Left colon (tissue), 2 donors: ENCODE data around the gene ATXN1. TPM values are rescaled to one million over a fixed set of nuclear protein-coding genes. Genes with fewer than 3 reads are reported as not detected.
"Not testable (repeated sequence)": the region's sequence is repeated elsewhere in the genome, so short reads cannot be mapped to it uniquely, and the experiment has no call there.

Experiments used
- ATAC-seq: fragments of 200-7000 bp; cut with Tn5 transposase; one replicate; pipeline ENCODE4 v1.9.1; 2020; ENCODE audit warnings: mild to moderate bottlenecking, moderate library complexity
- DNase-seq, 2 donors: peaks; one replicate each; pipeline ENCODE4 v3.0.0-alpha.2; 2020
- intact Hi-C, 2 donors: fragments of 100-400 bp; cut with DNase I in 1 of 2; cut with micrococcal nuclease in 1 of 2; formaldehyde crosslinking; loops; one replicate each; pipeline versions ENCODE4 v1.11.2 to v1.14.0; 2022; cut with DNase I, micrococcal nuclease
- total RNA-seq, 2 donors: library from RNA; stranded (reverse); fragmentation: NEBNext Ultra II Directional; extraction: Animal tissue kit (Norgen Biotek cat#: 25700); gene quantifications; one replicate each; pipeline ENCODE4 v1.2.1, GENCODE V29; 2021
- donor health status: DM: no; HTN: no; CAD: no.
- donor health status: DM: yes; HTN: yes; CAD: no.

Gene ATXN1
- total RNA-seq, 2 donors from 2014 or later: 26.9 to 55.1 TPM

- DNase-seq: no peak
- ATAC-seq: no peak
- intact Hi-C loops: no loop called here
Measured at GRCh38 chr6:16386057-16386456, 375.2 kb downstream of the ATXN1 start.

DNA sequence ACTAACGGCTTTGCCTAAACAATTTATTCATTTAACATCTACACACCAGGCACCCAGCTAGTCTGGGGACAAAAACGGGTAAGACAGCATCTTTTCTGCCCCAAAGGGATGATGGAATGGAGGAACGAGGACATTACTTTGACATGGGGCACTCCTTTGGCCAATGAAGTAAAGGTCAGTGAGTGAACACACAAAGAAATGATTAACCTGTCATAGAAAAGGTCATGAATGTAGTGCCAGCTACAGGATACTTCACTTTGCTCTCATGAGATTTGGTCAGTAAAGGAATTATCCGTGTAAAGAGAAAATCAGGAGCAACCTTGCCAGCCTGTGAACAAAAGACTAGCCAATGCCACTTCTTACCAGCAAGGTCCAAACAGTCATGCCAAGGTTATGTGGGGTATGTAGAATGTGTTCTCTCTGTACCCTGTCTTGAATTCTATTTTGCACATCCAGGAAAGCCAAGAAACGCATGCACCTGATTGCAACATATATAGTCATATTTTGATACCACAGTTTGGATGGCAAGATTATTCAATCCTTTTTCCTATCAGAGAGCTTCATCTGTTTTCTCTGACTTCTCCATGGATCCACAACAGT lies 377.6 kb downstream of the ATXN1 start:
- intact Hi-C loops: no loop called here
- ATAC-seq (peak; percentile 40), DNase-seq (no peak)

DNA sequence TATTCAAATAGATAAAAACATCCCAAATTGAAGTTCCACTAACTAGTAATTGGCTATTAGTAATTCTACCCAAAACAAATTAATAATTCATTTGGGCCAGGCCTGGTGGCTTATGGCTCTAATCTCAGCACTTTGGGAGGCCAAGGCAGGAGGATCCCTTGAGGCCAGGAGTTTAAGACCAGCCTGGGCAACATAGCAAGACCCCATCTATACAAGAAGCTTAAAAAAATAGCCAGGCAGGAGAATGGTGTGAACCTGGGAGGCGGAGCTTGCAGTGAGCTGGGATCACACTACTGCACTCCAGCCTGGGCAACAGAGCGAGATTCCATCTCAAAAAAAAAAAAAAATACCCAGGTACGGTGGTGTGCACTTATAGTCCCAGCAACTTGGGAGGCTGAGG lies 379.3 kb downstream of the ATXN1 start:
- ATAC-seq, intact Hi-C loops: not testable (repeated sequence)

DNA sequence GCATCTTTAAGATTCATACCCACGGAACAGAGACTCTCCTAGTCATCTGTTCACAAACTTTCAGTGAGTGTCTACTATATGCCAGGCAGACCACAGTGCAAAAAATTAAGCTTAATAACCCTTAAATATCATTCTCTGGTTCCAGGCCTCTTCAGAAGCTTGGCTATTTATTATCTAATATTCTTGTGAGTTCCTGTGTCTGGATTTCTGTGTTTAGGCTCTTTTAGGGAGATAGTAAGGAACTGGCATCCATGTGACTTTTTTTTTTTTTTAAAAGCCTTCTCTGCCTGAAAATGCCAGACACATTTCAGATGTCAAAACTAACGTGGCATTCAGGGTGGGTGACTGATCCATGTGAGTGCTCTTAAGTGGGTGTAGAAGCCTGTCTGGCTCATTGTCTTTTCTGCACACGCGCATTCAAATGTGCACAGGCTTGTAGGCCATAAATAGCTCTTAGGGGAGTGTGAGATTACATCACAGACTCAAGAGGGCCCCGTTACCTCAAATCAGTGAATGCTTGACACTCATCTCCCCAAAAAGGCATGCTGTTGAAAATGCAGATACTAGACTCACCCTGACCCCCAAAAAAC lies 380.9 kb downstream of the ATXN1 start:
- DNase-seq: no peak
- ATAC-seq: no peak
- intact Hi-C loops: no loop called here

More for the DNA sequence above, 379.3 kb downstream of the ATXN1 start:
- not testable (repeated sequence) for DNase-seq

DNA sequence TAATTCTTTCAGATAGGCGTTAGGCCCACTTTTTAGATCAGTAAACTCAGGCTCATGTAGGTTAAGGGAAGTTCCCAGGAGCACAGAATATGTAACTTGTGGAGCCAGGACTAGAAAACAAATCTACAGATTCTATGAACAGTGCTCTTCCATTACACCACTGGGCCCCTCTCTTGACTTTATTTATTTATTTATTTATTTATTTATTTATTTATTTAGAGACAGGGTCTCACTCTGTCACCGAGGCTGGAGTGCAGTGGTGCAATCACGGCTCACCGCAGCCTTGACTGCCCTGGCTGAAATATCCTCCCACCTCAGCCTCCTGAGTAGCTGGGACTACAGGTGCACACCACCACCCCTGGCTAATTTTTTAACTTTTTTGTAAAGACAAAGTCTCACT lies 382.9 kb downstream of the ATXN1 start:
- intact Hi-C loops, ATAC-seq, DNase-seq: not testable (repeated sequence)

DNA sequence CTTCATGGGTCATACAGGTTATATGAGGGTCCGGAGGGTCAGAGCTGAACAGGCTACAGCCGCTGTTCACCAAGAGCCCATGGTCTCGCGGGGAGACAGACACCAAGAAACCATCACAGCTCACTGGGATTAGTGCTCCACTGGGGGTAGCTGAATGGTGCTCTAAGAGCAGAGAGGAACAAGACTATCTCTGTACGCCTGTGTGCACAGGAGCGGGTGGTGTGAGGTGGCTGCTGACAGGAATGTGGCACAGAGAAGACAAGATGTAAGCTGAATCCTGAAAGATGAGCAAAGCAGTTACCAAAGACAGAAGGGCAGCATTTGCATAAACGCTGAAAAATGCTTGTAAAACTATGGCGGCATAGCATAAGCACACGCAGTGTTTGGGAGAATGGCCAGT lies 383.8 kb downstream of the ATXN1 start:
- DNase-seq (no peak), ATAC-seq (no peak)
- intact Hi-C loops: no loop called here

DNA sequence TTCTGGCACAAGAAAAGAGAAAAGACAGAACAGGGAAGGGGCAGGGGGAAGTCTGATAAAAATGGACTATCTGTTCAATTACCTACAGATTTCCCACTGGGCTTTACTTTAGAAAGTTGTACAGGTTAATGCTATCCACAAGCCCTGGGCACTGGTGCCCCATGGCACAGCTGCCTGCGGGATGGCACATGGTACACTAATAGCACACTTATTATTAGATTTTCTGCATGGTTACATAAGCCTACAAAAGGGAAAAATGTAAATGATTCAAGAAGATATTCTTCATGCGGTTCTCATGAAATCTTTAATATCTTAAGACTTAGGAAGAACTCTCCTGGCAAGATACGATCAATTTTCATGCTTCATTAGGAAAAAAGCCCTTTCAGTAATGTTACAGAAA lies 385.4 kb downstream of the ATXN1 start:
- intact Hi-C loops: no loop called here
- ATAC-seq (no peak), DNase-seq (no peak)

- DNase-seq: no peak
- ATAC-seq: no peak
- intact Hi-C loops: no loop called here
Measured at GRCh38 chr6:16375206-16375605, 386.1 kb downstream of the ATXN1 start.

DNA sequence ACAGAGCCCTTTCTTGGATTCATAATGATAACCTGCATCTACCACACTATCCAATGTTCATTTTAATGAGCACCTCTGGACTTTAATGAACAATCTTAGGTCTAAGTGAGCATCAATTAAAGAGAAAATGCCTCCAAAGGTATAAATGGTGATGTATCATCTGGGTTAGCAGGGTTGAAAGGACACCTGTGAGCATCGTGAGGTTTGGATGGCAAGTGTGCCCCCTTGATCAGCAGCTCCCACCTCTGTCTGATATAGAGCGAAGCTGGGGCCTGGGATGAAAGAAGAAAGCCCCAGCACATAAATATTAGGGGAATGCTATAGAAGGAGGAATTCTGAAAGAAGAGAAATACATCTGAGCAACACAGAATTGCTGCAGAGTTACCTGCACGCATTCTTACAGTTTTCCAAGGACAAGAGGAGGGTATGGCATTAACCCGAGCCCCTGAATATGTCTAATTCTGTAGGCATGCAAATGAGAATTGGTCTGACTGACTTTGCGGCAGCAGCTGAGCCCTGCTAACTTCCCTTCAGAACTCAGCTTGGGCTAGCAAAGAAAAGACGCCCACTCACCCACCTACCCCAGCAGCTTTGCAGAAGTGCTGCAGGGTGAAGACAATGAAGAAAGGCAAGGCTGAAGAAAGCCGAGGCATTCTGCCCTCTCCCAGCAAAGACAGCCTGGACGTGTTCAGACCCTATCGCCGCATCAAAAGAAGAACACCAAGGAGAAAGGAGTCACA lies 386.6 kb downstream of the ATXN1 start:
- no peak for ATAC-seq
- no peak for DNase-seq

DNA sequence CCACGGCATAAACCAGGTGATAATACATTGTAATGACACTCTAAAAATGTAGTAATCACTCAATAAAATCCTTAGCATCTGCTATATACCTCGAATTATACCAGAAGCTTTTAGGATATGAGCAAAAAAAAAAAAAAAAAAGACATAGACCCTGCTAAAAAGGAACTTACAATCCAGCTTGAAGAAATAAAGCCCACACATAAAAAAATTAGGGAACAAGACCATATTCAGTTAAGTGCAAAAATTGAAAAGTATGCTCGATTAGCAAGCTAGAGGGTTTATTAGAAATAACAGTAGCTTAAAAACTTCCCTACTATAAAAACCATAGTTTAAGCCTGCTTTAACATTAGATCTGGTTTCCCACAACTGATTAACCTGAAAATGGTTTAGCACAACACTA lies 387.2 kb downstream of the ATXN1 start:
- no peak for ATAC-seq
- intact Hi-C loops: no loop called here

More for the DNA sequence above, 386.6 kb downstream of the ATXN1 start:
- intact Hi-C loops: no loop called here

GRCh38 chr6:16372029-16372776 lies 389.1 kb downstream of the ATXN1 start:
- DNase-seq: no peak
- intact Hi-C loops: no loop called here
- ATAC-seq: peak; percentile 64

More for the DNA sequence above, 387.2 kb downstream of the ATXN1 start:
- no peak for DNase-seq

DNA sequence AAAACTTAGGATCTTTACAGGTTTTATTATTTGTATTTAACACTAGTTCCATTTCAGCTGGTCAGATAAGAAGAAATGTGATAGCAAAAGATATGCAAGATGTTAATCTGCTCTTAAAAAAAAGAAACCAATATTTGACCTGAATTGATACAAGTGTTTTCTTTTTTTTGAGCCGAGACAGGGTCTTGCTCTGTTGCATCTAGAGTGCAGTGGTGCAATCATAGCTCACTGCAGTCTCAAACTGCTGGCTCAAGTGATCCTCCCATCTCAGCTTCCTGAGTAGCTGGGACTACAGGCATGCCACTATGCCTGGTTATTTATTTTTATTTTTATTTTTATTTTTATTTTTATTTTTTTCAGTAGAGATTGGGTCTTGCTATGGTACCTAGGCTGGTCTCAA lies 389.9 kb downstream of the ATXN1 start:
- no peak for ATAC-seq
- DNase-seq: no peak
- intact Hi-C loops: no loop called here

- ATAC-seq (no peak), DNase-seq (no peak)
- intact Hi-C loops: no loop called here
Measured at GRCh38 chr6:16370943-16371342, 390.3 kb downstream of the ATXN1 start.

GRCh38 chr6:16369989-16370388 lies 391.3 kb downstream of the ATXN1 start:
- DNase-seq: no peak
- ATAC-seq: no peak
- intact Hi-C loops: no loop called here

DNA sequence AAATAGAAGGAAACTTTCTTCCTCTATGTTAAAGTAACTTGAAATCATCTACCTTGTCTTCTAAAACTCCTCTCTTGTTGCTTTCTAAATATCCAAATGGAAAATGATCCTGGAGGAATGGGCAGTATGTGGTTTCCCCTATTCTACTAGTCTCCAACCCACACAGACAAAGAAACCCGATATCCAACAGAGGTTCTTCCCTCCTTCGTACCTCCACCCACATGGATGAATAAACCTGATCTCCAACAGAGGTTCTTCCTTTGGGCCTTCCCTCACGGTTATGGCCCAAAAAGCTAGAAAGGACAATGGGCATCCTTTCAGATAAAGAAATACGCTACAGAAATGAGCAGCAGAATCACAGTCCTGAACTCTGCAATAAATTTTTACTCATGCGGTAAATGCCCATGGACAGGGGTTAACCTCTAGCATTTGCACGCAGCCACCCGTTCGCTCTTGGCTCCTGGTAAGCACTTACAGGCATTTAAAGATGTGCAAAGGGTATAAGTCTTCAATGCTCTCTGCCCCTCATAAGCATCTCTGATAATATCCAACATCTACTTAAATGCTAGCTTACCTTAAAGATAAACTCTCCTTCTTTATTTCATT lies 392.0 kb downstream of the ATXN1 start:
- DNase-seq: no peak
- no peak for ATAC-seq
- intact Hi-C loops: no loop called here

DNA sequence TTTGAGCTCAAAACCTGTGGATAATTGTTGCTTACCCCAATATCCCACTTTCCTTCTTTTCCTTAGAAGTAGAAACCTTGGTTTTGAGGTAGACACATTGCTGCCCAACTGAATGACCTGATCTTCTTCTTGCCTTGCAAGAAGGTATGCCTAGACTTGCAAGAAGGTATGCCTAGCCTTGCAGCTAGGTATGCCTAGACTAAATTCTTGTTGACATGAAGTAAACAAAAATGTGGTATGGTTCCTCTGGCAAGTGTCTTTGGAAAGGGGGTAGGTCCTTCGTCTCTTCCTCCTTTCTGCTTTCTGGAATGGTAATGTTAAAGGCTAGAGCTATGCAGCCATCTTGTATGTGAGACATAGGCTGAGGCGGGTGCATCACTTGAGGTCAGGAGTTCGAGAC lies 393.7 kb downstream of the ATXN1 start:
- intact Hi-C loops: no loop called here
- ATAC-seq: no peak
- DNase-seq: no peak

GRCh38 chr6:16363749-16364148 lies 397.5 kb downstream of the ATXN1 start:
- ATAC-seq (no peak), DNase-seq (no peak)
- intact Hi-C loops: no loop called here

DNA sequence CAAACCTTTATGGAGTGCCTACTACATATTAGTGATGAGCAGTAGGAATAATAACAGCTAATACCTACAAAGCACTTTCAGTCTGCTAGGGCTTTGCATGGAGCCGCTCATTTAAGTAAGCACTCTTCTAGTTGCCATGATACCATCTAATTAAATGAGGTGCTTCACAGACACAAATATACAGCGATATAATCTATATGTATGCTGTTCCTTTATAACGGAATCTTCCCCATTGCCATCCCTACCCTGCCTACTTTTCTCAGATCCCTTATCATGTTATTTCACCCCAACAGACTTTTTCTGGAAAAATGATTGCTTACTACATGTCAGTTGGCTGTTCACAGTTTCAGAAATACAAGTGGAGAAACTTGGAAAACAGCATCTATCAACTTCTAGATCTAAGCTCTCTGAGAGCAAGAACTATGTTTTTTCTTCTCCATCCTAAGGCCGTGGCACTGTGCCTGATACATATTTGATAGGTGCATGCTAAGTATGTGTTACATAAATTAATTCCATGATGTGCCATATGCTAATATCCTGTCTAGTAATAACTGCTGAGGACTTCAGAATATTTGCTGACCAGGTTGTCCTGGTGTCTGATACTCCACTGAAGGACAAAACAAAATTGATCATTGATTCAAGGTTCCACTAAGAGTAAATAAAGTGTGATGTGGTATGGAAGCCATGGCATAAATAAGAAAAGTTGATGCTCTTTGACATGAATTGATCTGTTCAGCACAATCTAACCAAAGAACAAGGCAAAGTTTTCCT lies 398.3 kb downstream of the ATXN1 start:
- intact Hi-C loops: no loop called here

DNA sequence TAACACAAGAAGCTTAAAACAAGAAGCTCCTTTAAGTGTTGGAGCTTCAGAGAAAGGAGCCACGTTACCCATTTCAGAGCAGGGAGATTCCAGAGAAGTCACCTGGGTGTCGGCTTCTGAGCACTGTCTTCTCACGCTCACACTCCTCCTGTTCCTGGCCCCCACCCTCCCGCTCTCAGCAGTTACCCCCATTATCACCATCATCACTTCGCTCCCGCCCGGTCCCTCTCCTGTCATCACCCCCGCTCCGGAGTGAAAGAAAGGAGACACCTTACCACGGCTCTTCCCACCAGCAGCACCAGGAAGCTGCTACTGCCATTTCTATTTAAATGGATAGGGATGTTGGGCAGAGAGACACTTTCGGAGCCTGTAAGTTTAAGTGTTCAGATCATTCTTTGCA lies 399.0 kb downstream of the ATXN1 start:
- no peak for ATAC-seq

More for the DNA sequence above, 398.3 kb downstream of the ATXN1 start:
- no peak for ATAC-seq
- DNase-seq: no peak

More for the DNA sequence above, 399.0 kb downstream of the ATXN1 start:
- DNase-seq: no peak
- intact Hi-C loops: no loop called here
